HS-27A (cell line): ENCODE results near the gene WDR93.

Experiments used
- DNase-seq: peaks from one replicate; pipeline ENCODE4 v3.0.0-alpha.2; 2012; ENCODE audit warnings: low read depth, missing footprints

Gene WDR93

GRCh38 chr15:89662893-89663626 lies 27.6 kb upstream of the WDR93 start:
- peak; percentile 91 for DNase-seq

- DNase-seq, result no peak
Measured at GRCh38 chr15:89664441-89665350, 25.9 kb upstream of the WDR93 start.

- DNase-seq, result no peak
Measured at GRCh38 chr15:89665449-89666181, 25.0 kb upstream of the WDR93 start.

GRCh38 chr15:89666184-89666857 lies 24.3 kb upstream of the WDR93 start:
- DNase-seq, result no peak

- DNase-seq, result no peak
Measured at GRCh38 chr15:89666858-89667705, 23.5 kb upstream of the WDR93 start.

- no peak for DNase-seq
Measured at GRCh38 chr15:89667706-89667960, 23.0 kb upstream of the WDR93 start.

- DNase-seq, result no peak
Measured at GRCh38 chr15:89668171-89668570, 22.4 kb upstream of the WDR93 start.

- DNase-seq, result no peak
Measured at GRCh38 chr15:89669309-89669865, 21.2 kb upstream of the WDR93 start.

- DNase-seq, result no peak
Measured at GRCh38 chr15:89669941-89670340, 20.7 kb upstream of the WDR93 start.

GRCh38 chr15:89670971-89671560 lies 19.5 kb upstream of the WDR93 start:
- DNase-seq, result no peak

GRCh38 chr15:89671687-89672086 lies 18.9 kb upstream of the WDR93 start:
- DNase-seq, result no peak

GRCh38 chr15:89672221-89673164 lies 18.1 kb upstream of the WDR93 start:
- DNase-seq, result no peak

GRCh38 chr15:89673165-89673512 lies 17.5 kb upstream of the WDR93 start:
- no peak for DNase-seq

- DNase-seq, result no peak
Measured at GRCh38 chr15:89674526-89674925, 16.1 kb upstream of the WDR93 start.

GRCh38 chr15:89675606-89676005 lies 15.0 kb upstream of the WDR93 start:
- no peak for DNase-seq

GRCh38 chr15:89677381-89677780 lies 13.2 kb upstream of the WDR93 start:
- no peak for DNase-seq

GRCh38 chr15:89679212-89679611 lies 11.4 kb upstream of the WDR93 start, which contains the start of gene PLIN1:
PLIN1 (minus strand) TSS chr15:89679367; CDS start chr15:89677489, 1,878 bp downstream.
- DNase-seq, result no peak

GRCh38 chr15:89680282-89680873 lies 10.2 kb upstream of the WDR93 start:
- DNase-seq, result no peak

- DNase-seq, result no peak
Measured at GRCh38 chr15:89681146-89681545, 9.5 kb upstream of the WDR93 start.
